ENCODE data around the gene ACBD4. TPM values are rescaled to one million over a fixed set of nuclear protein-coding genes. Genes with fewer than 3 reads are reported as not detected.

ACBD4 gene
- total RNA-seq, 1 donor from 2014 or later, result 11.3 TPM

- no peak overlapping the region for H3K4me3 ChIP-seq (ENCODE audit: low read depth, low read length)
- TF ChIP-seq CTCF (conservative IDR thresholded peaks at IDR 0.05; ENCODE audit: low read depth, low read length), result no peak
- no peak for DNase-seq (ENCODE audit: low read depth)
Measured at GRCh38 chr17:45129940-45130680, 5.4 kb upstream of the ACBD4 start.

- peak overlapping the region; percentile 95 for H3K4me3 ChIP-seq (ENCODE audit: low read depth, low read length)
- TF ChIP-seq CTCF (conservative IDR thresholded peaks at IDR 0.05; ENCODE audit: low read depth, low read length), result no peak
- DNase-seq (ENCODE audit: low read depth), result no peak
Measured at GRCh38 chr17:45130681-45131615, 4.5 kb upstream of the ACBD4 start.

- no peak for DNase-seq (ENCODE audit: low read depth)
- TF ChIP-seq CTCF (conservative IDR thresholded peaks at IDR 0.05; ENCODE audit: low read depth, low read length), result peak; percentile 79
Measured at GRCh38 chr17:45131616-45132319, 3.7 kb upstream of the ACBD4 start.

GRCh38 chr17:45132320-45132571 is 3.2 kb upstream of the ACBD4 start, which contains the start of gene PLCD3:
PLCD3 (minus strand) TSS chr17:45132515; CDS start chr17:45132410, 105 bp downstream.
- H3K4me3 ChIP-seq (ENCODE audit: low read depth, low read length), result peak within 1 kb of the TSS; percentile 95
- no peak for DNase-seq (ENCODE audit: low read depth)
- TF ChIP-seq CTCF (conservative IDR thresholded peaks at IDR 0.05; ENCODE audit: low read depth, low read length), result no peak

More at GRCh38 chr17:45131616-45132319, 3.7 kb upstream of the ACBD4 start:
- H3K4me3 ChIP-seq (ENCODE audit: low read depth, low read length), result peak overlapping the region; percentile 95

GRCh38 chr17:45132572-45133463 is 2.7 kb upstream of the ACBD4 start:
- DNase-seq (ENCODE audit: low read depth), result no peak
- H3K4me3 ChIP-seq (ENCODE audit: low read depth, low read length), result peak overlapping the region; percentile 95

More at GRCh38 chr17:45132572-45133463, 2.7 kb upstream of the ACBD4 start:
- peak; percentile 79 for TF ChIP-seq CTCF (conservative IDR thresholded peaks at IDR 0.05; ENCODE audit: low read depth, low read length)

Measured in epithelial cell of proximal tubule (primary cell).